DMS114 treated with DMSO at 0.1 percent for 48 hours (cell line): Measurements from ENCODE around the gene DHRS4.

ENCODE experiments used
- DNase-seq: peaks from one replicate; lab custom pipeline; 2025; ENCODE audit not compliant: unreplicated experiment; lab: John Stamatoyannopoulos, UW

The DHRS4 gene

DNA sequence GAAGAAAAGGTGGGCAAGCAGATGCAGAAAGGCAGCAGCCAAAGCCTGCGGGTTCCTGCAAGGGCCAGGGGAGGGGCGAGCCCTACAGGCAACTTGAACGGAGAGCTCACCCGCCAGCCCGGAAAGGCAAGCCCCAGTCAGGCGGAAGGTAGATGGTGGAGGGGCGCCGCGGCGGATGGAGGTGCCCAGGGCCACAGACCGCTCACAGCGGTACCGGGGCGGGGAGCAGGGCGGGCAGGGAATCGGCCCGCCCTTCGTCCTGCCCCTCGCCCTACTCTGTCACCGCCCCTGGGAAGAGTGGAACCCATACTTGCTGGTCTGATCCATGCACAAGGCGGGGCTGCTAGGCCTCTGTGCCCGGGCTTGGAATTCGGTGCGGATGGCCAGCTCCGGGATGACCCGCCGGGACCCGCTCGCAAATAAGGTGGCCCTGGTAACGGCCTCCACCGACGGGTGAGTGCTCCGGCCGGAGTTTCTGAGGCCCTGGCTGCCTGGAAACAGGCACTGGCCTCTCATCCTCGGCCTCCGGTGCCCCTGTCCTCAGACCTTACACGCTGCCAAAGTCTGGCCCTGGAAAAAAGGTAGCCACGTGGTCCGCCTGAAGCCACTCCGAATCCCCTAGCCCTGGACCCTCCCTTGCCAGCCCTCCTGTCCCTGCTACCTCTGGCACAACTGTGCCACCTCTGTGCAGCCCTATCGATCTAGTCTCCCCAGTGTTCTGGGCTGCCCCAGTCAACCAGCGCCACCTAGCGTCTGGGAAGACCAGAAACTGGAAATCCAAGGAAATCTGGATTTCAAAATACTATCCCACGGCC lies at the start of gene DHRS4:
Gene DHRS4, plus strand, starts transcription at position 307 of the 815 bp plus-strand sequence. Its CDS starts 19 bp downstream, at position 326.
- peak; percentile 60 for DNase-seq

GRCh38 chr14:23910101-23910875 lies 43.3 kb upstream of the DHRS4 start:
- peak; percentile 14 for DNase-seq

DNA sequence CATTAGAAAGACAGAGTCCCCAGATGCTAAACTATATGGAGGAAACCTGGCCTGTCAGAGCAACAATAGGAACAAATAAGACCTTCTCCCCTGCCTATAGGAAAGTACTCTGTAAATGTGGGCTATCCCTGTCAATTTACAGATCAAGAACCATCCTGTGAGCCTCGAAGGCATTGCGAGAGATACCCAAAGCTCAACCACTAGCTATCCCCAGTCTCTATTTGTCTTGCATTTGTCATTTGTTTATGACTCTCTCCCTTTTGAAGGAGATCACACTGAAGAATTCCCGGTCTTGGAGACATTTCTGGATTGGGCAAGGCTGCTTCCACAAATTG lies 42.7 kb upstream of the DHRS4 start:
- no peak for DNase-seq

DNA sequence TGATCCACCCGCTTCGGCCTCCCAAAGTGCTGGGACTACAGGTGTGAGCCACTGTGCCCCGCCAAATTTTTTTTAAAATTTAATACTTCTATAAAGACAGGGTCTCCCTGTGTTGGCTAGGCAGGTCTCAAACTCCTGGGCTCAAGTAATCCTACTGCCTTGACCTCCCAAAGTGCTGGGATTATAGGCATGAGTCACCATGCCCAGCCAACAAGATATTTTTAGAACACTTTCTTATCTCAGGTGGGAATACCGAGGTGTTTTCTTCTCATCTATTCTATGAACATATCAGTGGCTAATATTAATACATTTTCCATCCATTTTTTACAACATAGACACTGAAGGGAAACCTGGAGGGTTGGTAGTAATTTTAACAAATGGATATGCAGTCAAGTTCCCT lies 38.0 kb upstream of the DHRS4 start:
- no peak for DNase-seq

DNA sequence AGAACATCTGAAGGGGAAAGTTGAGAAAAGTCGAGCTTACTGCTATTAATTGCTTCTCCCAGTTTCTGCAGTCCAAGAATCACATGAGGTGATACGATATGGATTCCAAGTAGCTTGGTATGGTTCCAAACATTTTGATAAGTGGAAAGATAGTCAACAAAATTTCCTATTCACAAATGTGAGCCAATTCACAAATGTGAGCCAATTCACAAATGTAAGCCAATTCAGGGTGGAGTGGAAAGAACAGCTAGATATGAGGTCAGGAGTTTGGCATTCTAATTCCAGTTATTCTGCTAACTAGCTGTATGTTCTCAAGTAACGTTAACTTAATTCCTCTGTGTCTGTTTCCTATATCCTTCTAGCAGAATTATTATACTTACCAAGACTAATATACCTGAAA lies 37.6 kb upstream of the DHRS4 start:
- no peak for DNase-seq

DNA sequence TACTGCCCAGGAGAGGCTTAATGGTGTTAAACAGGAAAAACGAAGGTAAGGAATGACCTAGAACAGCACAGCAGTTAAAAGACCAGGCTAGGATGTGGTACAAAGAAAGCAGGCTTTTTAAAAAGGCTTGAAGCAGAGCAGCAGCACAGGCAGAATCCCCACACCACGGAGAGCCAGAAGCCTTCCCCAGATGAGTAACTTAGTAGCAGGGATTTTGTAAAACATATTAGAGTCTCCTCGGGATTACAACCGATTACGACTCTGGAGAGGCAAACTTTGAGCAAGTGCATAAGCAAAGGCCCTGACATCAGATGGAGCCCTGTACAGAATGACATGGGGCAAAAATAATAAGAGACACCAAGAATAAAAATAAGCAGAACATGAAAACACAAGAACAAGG lies 37.1 kb upstream of the DHRS4 start:
- DNase-seq, result no peak

DNA sequence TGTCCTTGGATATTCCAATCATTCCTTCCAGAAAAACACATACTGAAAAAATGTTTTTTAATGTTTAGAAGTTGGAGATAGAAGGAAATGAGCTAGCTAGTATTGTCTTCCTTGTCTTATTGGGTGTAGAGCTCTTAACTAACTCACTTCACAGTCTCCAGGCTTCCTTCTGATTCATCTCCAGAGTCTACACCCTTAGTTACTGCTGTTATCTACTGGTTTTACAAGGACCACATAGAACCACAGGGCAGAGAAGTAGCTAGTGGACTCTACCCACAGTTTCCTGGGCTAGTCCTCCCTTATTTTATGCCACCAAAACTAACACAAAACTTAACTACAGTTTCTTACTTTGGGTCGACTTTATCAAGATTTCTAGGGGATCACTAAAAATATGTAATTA lies 31.0 kb upstream of the DHRS4 start:
- no peak for DNase-seq

- no peak for DNase-seq
Measured at GRCh38 chr14:23925523-23926075, 28.0 kb upstream of the DHRS4 start.

GRCh38 chr14:23926543-23926942 lies 27.0 kb upstream of the DHRS4 start:
- DNase-seq, result no peak

DNA sequence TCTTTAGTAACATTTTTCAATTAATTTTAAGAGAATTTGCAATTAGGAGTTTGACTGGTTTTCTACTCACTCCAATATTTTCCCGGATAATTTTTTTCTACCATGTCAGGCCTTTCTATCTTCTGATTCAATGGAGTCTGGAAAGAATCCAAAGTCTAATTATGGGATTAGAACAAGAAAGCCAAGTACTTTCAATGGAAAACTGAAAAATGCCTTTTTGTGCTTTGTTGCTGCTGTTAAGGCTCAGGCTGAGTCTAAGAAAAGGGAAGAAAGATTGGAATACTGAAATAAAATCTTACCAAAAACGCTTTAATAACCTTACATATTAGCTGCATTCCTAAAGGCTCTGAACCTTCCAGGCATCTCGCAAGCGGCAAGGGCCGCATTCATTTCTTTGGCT lies 24.4 kb upstream of the DHRS4 start:
- DNase-seq, result no peak

- peak; percentile 22 for DNase-seq
Measured at GRCh38 chr14:23929822-23930294, 23.7 kb upstream of the DHRS4 start.

DNA sequence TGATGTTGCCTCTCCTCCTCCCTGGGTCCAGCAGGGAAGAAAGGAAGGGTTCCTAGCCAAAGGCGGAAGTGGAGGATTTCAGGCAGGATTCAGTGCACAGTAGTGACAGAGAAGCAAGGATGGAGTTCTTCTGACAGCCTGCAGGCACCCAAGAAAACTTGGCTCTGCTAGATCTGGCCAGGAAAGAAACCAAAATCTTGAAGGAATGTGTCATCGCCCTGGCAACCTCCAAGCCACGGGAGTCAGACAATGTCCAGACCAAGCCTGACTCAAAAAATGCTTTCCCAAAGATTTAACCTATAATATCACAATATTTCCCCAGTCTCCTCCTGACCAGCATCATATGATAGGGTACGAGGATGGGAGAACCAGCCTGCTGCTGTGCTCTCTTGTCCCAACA lies 22.8 kb upstream of the DHRS4 start:
- DNase-seq, result no peak

- no peak for DNase-seq
Measured at GRCh38 chr14:23931721-23932289, 21.8 kb upstream of the DHRS4 start.

DNA sequence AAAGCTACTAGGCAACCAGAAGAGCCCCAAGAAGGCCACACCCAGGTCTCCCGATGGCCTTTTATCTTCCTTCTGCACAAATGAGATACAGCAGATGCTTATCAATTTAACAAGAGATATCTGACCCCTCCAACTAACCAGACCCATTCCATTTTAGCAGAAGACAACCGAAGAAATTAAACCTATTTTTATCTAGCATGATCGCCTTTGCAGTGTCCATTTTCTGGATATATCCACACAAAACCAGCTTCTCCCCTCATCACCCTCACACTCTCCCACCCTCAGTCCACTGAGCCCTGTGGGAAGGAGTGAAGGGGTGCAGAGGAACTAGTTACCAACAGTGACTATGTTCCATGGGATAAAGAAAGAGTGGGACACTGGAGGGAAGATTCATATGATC lies 20.9 kb upstream of the DHRS4 start:
- no peak for DNase-seq

- DNase-seq, result no peak
Measured at GRCh38 chr14:23933108-23933741, 20.3 kb upstream of the DHRS4 start.

- no peak for DNase-seq
Measured at GRCh38 chr14:23933742-23934128, 19.8 kb upstream of the DHRS4 start.

DNA sequence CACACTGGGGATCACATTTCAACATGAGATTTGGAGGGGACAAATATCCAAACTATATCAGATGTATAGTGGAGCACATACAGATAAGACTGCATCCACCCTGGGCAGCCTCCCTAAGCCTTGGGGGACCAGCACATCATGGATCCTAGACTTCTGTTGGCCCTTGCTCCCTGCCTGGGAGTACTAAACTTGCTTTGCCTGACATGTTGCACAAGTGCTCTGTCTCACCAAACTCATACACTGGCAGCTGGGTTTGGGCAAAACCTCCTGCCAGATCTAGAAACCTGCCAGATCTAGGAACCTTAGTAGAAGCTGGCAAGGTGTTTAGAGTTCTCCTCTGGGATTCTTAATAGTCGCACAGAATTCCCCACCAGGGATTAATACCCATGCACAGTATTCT lies 18.4 kb upstream of the DHRS4 start:
- DNase-seq, result no peak

GRCh38 chr14:23936084-23936829 lies 17.3 kb upstream of the DHRS4 start:
- no peak for DNase-seq

DNA sequence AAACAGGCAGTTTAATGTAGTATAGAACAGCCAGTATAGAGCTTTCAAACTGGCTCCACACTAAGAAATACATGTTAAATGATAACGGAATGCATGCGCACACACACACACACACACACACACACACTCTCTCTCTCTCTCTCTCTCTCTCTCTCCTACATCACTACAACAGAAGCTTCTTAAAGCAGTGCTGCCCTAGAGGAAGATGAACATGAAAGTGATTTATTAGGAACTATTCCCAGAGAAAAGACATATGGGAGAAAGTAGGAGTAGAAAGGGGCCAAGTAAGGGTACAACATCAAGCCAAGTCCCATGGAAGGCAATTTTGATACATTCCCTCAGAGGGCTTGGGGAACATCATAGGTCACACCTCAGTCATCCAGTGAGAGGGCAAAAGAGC lies 16.4 kb upstream of the DHRS4 start:
- no peak for DNase-seq

DNA sequence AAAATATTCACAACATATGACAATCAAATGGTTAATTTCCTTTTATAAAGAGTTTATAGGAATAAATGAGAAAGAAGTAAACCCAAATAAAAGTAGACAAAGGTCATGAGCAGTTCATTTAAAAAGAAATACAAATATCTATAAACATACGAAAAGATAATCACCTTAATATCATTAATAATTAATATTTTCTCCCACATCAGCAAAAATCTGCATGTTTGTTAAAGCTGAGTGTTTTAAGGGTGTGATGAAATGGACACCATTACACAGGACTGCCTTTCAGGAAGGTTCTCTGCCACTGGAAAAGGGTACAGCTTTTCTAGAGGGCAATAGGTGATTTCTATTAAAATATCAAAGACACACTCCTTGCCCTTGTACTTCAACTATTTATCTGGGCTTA lies 14.7 kb upstream of the DHRS4 start:
- DNase-seq, result no peak
